SK-N-MC (cell line): ENCODE data around the gene PHKB.

Experiments used
- EZH2 ChIP-seq: fragments of 200-600 bp; sonication (generic); IDR thresholded peaks from one replicate; pipeline ENCODE4 v1.6.1; 2017; ENCODE audit warnings: antibody characterized with exemption
- FOXP2 ChIP-seq: optimal IDR thresholded peaks from 2 replicates; pipeline ENCODE3; 2011; ENCODE audit warnings: mild to moderate bottlenecking, moderate library complexity; ENCODE audit not compliant: insufficient read depth; ENCODE audit errors: extremely low read length, control extremely low read depth
- POLR2AphosphoS5 ChIP-seq: IDR thresholded peaks from 2 replicates; pipeline ENCODE4 v1.6.1; 2012; ENCODE audit warnings: mild to moderate bottlenecking, low read depth, low read length, borderline replicate concordance

- TF ChIP-seq EZH2 (no peak), POLR2AphosphoS5 (no peak), FOXP2 (no peak)
These were observed 263.1 kb downstream of the PHKB start for GRCh38 chr16:47724115-47724785.
